GM23338 (cell line): ENCODE data around the gene GJC2.

Source experiments
- CREB1 ChIP-seq: fragments of 250-450 bp; sonication (Bioruptor Pico); IDR thresholded peaks from 2 replicates; pipeline ENCODE4 v1.5.0; 2020; ENCODE audit warnings: low read depth, mild to moderate bottlenecking, moderate library complexity
- CTCF ChIP-seq, 2 experiments: fragments of 200-600 bp in 1 of 2; sonication (generic) in 1 of 2; conservative IDR thresholded peaks; 2 replicates each; pipeline versions ENCODE4 v1.5.1 to v1.6.1; 2016 to 2017; ENCODE audit warnings: antibody characterized with exemption in 2 of 2, low read depth in 2 of 2, mild to moderate bottlenecking in 2 of 2, moderate library complexity in 1 of 2
- EZH2 ChIP-seq: fragments of 200-600 bp; sonication (generic); IDR thresholded peaks from one replicate; pipeline ENCODE4 v1.8.0; 2017; ENCODE audit warnings: antibody characterized with exemption, mild to moderate bottlenecking, low read depth; ENCODE audit not compliant: unreplicated experiment
- EZH2phosphoT487 ChIP-seq: fragments of 200-600 bp; sonication (generic); IDR thresholded peaks from one replicate; pipeline ENCODE4 v1.8.1; 2018; ENCODE audit warnings: antibody characterized with exemption; ENCODE audit not compliant: unreplicated experiment
- JUNB ChIP-seq: IDR thresholded peaks from one replicate; pipeline ENCODE4 v1.6.1; 2016; ENCODE audit warnings: antibody characterized with exemption; ENCODE audit not compliant: unreplicated experiment
- POLR2AphosphoS5 ChIP-seq: IDR thresholded peaks from 2 replicates; pipeline ENCODE4 v1.6.1; 2016; ENCODE audit warnings: antibody characterized with exemption, low read depth
- REST ChIP-seq: IDR thresholded peaks from one replicate; pipeline ENCODE4 v1.6.1; 2018; ENCODE audit warnings: antibody characterized with exemption; ENCODE audit not compliant: unreplicated experiment
- STAT1 ChIP-seq: IDR thresholded peaks from one replicate; pipeline ENCODE4 v1.6.1; 2016; ENCODE audit warnings: antibody characterized with exemption; ENCODE audit not compliant: unreplicated experiment
- TF ChIP-seq, protein P1 (sequence below): fragments of 250-450 bp; sonication (Bioruptor Pico); IDR thresholded peaks from 2 replicates; pipeline ENCODE4 v1.5.0; 2020; ENCODE audit warnings: mild to moderate bottlenecking, moderate library complexity

GRCh38 chr1:228154021-228154669 lies 4.4 kb downstream of the GJC2 start:
- no peak for TF ChIP-seq CTCF (conservative IDR thresholded peaks at IDR 0.05; ENCODE audit: low read depth in 2 of 2)
- no peak for TF ChIP-seq EZH2
- TF ChIP-seq REST: no peak
- no peak for TF ChIP-seq EZH2phosphoT487
- TF ChIP-seq JUNB: no peak
- TF ChIP-seq POLR2AphosphoS5: no peak
- no peak for TF ChIP-seq STAT1
- no peak for TF ChIP-seq CREB1 (CRISPR knock-in tag)
- TF ChIP-seq, protein P1, sequence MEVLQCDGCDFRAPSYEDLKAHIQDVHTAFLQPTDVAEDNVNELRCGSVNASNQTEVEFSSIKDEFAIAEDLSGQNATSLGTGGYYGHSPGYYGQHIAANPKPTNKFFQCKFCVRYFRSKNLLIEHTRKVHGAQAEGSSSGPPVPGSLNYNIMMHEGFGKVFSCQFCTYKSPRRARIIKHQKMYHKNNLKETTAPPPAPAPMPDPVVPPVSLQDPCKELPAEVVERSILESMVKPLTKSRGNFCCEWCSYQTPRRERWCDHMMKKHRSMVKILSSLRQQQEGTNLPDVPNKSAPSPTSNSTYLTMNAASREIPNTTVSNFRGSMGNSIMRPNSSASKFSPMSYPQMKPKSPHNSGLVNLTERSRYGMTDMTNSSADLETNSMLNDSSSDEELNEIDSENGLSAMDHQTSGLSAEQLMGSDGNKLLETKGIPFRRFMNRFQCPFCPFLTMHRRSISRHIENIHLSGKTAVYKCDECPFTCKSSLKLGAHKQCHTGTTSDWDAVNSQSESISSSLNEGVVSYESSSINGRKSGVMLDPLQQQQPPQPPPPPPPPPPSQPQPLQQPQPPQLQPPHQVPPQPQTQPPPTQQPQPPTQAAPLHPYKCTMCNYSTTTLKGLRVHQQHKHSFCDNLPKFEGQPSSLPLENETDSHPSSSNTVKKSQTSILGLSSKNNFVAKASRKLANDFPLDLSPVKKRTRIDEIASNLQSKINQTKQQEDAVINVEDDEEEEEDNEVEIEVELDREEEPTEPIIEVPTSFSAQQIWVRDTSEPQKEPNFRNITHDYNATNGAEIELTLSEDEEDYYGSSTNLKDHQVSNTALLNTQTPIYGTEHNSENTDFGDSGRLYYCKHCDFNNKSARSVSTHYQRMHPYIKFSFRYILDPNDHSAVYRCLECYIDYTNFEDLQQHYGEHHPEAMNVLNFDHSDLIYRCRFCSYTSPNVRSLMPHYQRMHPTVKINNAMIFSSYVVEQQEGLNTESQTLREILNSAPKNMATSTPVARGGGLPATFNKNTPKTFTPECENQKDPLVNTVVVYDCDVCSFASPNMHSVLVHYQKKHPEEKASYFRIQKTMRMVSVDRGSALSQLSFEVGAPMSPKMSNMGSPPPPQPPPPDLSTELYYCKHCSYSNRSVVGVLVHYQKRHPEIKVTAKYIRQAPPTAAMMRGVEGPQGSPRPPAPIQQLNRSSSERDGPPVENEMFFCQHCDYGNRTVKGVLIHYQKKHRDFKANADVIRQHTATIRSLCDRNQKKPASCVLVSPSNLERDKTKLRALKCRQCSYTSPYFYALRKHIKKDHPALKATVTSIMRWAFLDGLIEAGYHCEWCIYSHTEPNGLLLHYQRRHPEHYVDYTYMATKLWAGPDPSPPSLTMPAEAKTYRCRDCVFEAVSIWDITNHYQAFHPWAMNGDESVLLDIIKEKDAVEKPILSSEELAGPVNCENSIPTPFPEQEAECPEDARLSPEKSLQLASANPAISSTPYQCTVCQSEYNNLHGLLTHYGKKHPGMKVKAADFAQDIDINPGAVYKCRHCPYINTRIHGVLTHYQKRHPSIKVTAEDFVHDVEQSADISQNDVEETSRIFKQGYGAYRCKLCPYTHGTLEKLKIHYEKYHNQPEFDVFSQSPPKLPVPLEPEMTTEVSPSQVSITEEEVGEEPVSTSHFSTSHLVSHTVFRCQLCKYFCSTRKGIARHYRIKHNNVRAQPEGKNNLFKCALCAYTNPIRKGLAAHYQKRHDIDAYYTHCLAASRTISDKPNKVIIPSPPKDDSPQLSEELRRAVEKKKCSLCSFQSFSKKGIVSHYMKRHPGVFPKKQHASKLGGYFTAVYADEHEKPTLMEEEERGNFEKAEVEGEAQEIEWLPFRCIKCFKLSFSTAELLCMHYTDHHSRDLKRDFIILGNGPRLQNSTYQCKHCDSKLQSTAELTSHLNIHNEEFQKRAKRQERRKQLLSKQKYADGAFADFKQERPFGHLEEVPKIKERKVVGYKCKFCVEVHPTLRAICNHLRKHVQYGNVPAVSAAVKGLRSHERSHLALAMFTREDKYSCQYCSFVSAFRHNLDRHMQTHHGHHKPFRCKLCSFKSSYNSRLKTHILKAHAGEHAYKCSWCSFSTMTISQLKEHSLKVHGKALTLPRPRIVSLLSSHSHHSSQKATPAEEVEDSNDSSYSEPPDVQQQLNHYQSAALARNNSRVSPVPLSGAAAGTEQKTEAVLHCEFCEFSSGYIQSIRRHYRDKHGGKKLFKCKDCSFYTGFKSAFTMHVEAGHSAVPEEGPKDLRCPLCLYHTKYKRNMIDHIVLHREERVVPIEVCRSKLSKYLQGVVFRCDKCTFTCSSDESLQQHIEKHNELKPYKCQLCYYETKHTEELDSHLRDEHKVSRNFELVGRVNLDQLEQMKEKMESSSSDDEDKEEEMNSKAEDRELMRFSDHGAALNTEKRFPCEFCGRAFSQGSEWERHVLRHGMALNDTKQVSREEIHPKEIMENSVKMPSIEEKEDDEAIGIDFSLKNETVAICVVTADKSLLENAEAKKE (CRISPR knock-in tag): no peak
